NCI-H2196 (cell line): ENCODE measurements around the gene DMAP1.

ENCODE experiments used
- DNase-seq: peaks from one replicate; lab custom pipeline; 2025; ENCODE audit not compliant: unreplicated experiment; lab: John Stamatoyannopoulos, UW

Gene DMAP1

DNA sequence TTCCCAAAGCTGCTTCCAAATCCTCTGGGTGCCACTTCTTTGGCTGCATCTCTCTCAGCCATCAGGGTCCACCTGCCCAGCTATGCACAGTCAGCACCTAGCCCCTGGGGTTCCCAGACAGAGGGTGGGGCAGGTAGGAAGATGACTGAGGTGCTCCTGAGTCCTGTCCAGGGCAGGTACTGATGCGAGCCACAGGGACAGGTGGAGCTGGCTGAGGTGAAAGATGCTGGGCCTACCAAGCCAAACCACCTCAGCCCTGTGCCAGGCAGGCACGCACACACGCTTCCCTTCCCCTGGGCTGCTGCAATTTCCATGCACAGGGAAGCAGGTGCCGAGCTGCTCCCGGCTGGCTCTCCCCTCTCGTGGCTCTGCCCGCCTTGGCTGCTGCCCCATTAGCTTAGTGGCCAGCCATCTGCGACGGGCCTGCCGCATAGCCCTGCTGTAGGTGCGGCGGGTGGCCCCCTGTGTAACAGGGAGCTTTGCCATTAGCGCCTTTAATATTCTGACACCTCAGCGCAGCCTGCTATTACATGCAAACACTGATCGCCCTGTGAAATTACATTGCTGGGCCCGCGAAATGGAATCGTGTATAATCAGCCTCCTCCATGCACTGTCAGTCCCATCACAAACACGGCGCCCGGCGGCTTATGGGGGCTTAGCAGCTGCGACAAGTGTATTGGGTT, 38.9 kb downstream of the DMAP1 start:
- no peak for DNase-seq

DNA sequence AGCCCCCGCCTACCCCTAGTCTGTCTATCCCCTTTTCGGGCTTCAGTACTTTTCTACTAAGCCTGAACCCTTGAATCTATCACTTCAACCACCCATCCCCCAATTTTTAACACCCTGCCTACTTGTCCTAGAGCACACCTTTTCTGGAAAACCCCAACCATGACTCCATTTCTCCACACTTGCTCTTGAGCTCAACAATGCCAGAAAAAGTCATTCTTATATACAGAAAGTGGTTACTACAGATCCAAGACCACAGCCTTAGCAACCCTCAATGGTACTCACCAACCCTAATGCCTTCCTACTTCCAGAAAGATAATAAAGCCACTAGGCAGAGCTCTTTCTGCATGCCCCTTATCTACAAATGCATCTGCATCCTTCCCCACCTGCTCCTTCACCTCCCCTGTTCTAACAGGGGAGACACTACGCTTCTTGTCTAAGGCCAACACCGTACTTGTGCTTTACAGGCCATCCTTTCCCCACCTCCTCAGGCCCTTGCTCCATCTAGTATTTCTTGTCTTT, 41.2 kb downstream of the DMAP1 start:
- no peak for DNase-seq

DNA sequence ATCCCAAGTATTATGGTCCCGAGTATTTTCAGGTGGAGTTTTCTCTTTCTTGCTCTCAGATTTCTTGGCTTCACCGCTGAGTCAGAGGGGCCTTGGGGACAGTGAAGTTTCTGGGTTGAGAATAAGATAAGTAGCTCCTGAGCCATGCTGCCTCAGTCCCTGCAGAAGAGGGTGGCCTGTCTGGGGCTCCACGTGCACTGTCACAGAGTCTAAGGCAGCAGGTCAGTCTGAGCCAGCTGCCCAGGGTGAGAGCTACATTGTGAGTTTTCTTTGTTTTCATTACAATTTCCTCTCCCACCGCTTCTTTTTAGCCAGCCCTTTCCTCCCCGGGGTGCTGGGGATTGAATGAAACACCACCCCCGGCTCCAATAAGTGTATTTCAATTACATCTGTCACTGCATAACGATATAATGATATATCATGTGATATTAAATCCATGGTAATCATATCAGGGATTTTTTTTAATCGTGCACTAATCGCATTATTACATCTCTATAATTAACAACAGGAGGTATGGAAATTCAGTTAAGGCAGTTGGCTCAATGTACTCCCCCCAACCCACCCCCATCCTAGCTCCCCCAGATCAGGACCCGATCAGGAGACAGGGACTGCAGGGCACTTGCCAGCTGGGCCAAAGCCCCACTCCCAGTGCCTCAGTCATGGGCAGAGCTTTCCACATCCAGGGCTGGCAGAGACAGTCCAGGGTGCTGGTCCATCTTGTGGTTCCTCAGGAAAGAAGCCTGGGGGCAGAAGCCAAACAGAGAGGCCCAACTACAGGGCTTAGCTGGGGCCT, 43.7 kb downstream of the DMAP1 start:
- DNase-seq = no peak

DNA sequence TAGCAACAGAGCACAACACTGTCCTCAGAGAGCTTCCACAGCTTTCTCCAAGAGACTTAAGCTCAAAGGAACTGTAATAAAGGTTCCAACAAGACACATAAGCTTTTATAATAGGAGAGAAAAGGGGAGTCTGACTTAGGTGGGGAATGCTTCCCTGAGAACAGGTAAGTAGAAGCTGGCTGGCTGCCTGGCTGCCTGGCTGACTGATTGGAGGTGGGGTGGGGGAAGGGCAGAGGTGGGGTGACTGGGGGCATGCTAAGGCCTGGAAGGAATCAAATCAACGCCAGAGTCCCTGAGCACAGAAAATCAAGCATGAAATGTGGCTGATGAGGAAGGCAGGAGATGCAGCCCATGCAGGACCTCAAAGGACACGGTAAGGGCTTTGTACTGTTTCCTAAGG, 45.8 kb downstream of the DMAP1 start:
- no peak for DNase-seq

DNA sequence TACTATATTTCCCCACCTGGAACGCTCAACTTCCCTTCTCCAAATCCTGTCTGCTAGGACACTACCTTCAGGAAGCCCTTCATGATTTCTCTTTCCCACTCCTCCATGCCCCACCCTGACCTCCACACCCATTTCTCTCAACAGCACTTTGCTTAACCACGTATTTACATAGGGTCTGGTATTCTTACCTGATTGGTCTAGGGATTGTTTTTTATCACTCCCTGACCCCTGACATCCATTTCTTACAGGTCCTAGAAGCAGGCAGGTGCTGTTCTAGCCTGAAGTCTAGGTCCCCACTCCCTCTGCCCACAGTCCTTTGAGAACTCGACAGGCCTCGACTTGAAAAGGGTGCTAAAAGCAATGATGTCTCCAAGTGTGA, 47.5 kb downstream of the DMAP1 start:
- no peak for DNase-seq

DNA sequence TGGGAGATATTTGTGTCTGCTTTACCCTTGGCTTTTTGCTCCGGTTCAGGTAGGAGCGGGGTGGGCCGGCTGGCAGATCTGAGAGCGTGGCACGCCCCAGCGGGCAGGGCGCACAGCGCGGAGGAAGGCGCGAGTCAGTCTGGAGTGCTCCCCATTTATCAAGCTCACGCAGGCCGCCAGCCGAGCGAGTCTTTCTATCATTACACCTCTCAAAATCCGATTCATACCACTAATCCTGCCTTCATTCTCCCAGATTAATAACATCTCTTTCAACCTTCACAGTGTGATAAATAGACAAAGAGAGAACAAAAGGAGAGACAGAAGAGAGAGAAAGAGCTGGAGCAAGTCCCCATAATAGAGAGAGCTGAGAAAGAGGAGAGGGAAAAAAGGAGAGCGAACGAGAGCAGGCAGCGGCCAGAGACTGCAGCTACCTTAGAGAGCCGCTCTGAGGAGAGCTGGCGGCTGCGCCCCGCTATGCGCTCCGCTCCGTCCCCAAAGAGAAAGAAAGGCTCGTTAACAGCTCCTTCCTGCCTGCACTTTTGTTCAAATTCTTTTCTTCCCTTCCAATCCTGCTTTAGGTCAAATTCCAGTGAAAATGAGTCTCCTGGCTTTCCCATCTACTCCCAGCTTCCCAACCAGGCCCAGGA, 48.0 kb downstream of the DMAP1 start:
- DNase-seq = no peak

DNA sequence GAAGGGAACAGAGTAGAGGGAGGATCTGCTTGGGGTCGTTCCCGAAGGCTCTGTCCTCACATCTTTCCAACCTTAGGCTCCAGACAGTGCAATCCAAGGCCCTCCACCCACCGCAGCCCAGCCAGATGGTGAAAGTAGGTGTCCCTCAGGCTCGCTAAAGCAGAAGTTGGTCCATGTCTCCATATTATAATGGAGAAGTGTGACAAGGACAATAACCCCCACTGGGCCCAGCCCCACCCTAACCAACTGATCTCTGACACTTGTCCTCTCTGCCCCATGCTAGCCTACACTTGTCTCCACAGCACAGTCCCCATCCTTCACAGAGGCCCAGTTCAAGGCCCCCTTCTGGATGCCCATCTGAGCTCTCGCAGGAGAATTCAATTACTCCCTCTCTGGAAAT, 48.7 kb downstream of the DMAP1 start:
- no peak for DNase-seq

DNA sequence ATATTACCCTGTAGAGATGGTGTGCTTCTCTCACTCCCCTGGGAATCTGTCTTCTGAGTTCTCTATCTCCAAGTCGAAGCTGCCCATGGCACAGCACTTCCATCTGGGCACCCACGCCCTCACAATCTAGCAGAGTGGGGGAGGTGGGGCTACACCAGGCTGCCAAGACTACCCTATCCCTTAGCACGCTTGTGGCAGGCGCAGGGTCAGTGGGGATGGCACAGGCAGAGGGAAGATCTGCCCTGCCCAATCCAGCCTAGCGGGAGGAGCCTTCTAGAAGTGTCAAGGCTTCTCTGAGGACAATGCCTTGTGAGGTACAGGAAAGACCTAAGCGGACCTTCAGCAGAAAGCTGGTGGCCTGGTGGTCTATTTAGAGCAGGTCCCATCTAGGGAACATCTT, 49.1 kb downstream of the DMAP1 start:
- no peak for DNase-seq

DNA sequence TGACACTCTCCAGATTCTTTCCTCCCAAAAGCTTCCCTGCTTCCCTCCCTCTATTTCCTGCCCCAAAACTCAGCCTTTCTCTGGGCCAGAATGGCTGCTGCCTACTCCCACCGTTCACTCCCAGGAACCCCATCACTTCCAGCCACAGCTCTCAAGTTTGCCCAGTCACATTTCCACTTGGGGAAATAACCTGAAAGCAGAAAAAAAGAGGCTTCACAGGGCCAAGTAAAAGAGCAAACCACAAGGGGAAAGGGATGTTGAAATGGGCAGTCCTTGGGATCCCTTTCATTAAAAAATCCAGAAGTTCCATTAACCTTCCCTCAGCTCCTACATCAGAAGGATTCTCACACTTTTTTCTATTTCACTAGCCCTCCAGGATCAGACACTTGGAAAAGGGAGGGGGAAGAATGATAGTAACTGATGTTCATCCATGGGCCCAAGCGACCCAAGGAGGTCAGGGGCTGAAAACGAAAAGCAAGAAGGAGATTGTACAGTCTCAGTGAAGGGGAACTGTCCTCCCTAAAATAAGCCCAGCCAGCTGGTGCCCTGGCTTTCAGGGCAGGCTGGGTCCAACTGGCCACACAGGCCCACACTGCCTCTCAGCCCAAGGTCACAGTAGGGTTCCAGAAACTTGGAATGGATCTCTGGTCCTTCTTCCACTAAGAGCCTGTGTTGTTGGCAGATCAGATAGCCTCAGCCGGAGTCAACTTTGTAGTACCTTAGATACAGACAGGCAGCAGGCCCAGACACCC, 49.7 kb downstream of the DMAP1 start:
- DNase-seq = no peak

DNA sequence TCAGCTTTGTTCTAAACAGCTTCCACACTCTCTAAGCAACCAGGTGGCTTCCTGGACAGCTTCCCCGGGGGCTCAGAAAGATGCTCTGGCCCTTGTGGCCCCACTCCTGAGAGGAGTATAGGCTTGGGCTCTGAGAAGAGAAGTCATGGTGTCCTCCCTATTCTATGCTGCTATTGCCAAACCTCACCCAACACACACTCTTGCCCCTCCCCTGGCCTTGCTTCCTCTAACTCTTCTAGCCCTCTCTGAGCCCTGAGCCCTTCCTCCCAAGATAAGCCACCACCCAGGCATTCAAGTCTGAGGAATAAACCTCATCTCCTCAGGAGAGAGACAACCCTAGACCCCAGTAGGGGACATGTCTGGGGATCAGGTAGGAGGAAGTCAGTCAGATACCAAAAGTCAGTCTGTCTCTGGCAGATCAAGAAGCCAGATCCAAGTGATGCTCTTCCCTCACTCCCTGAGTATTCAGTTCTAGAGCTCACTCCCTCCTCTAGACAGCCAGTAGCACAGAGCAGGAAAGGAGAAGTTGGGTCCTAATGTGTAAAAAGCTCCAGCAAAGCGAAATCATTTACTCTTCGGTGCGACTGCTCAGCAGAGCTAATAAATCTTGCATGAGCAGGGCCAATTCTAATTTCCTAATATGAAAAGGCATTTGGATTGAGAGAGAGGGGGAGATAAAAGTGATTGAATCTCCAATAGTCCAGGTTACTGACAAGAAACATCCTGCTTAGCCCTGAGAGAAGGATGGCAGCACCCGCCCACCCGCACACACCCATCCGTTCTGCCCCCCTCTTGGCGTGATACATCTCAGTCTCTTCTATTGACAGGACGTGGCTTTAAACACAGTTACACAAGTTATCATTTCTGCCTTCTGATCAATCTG, 50.5 kb downstream of the DMAP1 start:
- no peak for DNase-seq

DNA sequence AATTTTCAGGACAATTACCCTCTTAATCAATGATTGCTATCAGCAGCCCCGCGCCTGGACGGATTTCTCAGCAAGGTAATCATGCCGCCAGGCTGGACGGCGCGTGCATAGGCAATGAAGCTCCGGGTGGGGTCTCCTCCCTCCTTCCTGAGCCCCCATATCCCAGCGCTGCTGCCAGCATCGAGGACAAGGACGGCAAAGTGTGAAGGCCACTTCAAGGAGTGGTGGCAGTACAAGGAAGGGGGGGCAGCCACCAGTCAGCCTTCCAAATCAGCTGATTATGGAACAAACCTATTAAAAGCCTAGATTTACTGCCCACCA, 51.1 kb downstream of the DMAP1 start:
- DNase-seq = no peak

DNA sequence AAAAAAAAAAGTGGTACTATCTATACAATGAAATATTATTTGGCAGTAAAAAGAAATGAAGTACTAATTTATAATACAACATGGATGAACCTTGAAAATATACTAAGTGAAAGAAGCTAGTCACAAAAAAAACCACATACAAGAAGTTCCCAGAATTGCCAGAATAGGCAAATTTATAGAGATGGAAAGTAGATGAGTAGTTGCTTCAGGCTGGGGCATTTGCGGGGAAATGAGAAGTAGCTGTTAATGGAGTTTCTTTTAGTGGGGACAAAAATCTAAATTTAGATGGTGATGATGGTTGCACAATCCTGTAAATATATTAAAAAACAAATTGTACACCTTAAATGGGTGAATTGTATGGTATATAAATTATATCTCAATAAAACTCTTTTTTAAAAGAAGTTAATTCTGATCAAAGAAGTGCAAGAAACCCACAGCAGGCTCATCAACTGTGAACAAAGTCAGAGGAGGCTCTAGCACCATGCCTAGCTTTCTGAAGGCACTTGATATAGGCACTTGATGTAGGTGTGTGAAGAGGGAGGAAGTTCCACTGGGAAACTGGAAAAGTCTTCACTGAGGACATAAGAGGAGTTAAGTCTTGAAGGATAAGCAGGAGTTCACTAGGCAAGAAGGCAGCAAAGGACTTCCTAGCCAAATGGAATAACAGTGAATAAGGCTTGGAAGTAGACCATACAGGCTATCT, 52.5 kb downstream of the DMAP1 start:
- no peak for DNase-seq

DNA sequence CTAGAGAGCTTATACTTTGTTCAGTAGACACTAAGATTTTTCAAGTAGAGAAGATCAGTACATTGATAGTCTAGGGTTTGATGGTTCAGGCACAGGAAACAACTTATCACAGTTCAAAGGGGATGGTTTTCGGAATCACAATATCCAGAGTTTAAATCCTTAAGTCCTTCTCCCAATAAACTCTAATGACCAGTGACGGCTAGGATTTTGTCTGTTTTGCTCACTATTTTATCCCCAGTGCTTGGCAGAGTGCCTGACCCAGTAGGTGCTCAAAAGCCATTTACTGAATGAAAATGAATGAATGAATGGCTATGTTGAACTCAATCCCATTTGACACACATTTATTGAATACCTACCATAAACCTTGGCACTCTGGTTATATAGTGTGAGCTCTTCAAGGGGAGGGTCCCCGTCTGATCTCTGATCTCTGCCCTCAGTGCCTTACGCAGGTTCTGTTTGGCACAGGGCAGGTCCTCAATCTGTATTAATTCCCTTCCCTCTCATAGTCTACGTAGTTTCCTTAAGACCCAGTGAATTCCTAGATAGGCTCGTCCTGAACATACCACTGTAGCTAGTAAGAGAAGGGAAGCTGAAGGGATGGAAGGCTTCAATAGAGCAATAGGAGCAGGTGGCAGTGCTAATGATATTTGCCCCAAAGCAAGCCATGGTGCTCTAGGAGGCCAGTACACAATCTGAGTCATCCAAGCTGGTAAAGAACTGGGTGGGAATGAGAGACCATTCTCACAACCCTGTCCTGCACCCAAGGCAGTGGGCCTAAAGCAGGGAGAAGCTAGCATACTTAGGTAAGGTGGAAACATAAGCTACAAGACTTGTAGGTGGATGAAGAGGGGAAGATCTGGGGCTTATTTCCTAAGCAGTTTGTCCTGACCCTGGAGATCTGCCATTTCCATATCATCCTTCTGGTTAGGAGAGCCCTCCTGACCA, 53.4 kb downstream of the DMAP1 start:
- no peak for DNase-seq

DNA sequence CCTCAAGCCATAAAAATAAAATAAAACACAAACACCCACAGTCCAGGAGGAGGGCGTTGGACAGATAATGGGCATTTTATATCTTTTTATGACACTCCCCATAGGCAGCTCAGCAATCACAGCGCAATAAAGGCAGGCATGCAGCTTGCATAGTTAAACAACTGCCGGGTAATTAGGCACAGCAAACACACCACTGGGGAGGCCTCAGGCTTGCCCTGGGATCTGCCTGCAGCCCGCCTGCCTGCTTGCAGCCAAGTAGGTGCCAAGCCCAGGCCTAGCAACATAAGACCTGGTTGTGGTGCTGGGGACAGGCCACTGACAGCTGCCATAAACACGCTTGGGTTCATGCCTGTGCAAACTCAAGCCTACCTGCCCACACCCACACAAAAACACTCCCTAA, 54.2 kb downstream of the DMAP1 start:
- DNase-seq = no peak

DNA sequence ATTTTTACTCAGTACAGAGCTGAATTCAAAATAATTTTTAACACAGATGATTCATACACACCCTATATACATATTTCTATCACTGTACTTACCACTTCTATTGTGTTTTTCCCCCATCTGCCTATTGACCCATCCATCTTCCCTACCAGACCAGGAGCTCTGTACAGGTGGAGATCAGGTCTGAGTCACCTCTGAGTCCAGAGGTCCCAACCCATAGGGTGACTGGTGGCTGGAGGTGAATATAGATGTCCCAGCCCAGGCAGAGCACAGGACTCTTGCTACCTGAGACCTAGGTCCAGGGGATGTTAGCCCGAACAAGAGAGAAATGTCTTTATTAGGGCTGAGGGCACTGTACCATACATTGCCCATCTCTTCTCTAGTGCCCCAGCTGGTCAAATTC, 54.8 kb downstream of the DMAP1 start:
- DNase-seq = no peak
